Epithelial cell of prostate (primary cell): ENCODE data around the gene TMBIM1.
A peak's percentile ranks its signal among the peaks of the same experiment; 100 is the strongest.

Source experiments
- DNase-seq: peaks from one replicate; pipeline ENCODE4 v3.0.0-alpha.2; 2011; ENCODE audit warnings: low read depth, low spot score
- H3K27ac ChIP-seq: fragments of 450-650 bp; 2 replicates; pipeline ENCODE4 v1.5.1; 2017; ENCODE audit warnings: mild to moderate bottlenecking

TMBIM1 gene

GRCh38 chr2:218294430-218295022, 2.2 kb upstream of the TMBIM1 start:
- H3K27ac ChIP-seq = peak overlapping the region; percentile 99
- no peak for DNase-seq

GRCh38 chr2:218293715-218294429, 1.6 kb upstream of the TMBIM1 start:
- peak overlapping the region; percentile 99 for H3K27ac ChIP-seq
- DNase-seq = no peak

GRCh38 chr2:218291318-218292047, 820 bp downstream of the TMBIM1 start:
- DNase-seq = no peak

GRCh38 chr2:218290316-218291261, 1.7 kb downstream of the TMBIM1 start:
- H3K27ac ChIP-seq = peak overlapping the region; percentile 99
- no peak for DNase-seq

More at GRCh38 chr2:218291318-218292047, 820 bp downstream of the TMBIM1 start:
- peak overlapping the region; percentile 99 for H3K27ac ChIP-seq

- no peak for DNase-seq
Measured at GRCh38 chr2:218289639-218290315, 2.5 kb downstream of the TMBIM1 start.

GRCh38 chr2:218286570-218287459, 5.5 kb downstream of the TMBIM1 start:
- H3K27ac ChIP-seq = peak overlapping the region; percentile 99
- peak; percentile 94 for DNase-seq

More at GRCh38 chr2:218289639-218290315, 2.5 kb downstream of the TMBIM1 start:
- H3K27ac ChIP-seq = peak overlapping the region; percentile 99

GRCh38 chr2:218285604-218286003, 6.7 kb downstream of the TMBIM1 start:
- peak overlapping the region; percentile 99 for H3K27ac ChIP-seq
- DNase-seq = no peak

- no peak for DNase-seq
- H3K27ac ChIP-seq = peak overlapping the region; percentile 99
Measured at GRCh38 chr2:218284106-218284811, 8.0 kb downstream of the TMBIM1 start.

- H3K27ac ChIP-seq = peak overlapping the region; percentile 99
Measured at GRCh38 chr2:218282173-218282991, 9.9 kb downstream of the TMBIM1 start.

GRCh38 chr2:218281449-218281848, 10.9 kb downstream of the TMBIM1 start:
- DNase-seq = no peak
- peak overlapping the region; percentile 99 for H3K27ac ChIP-seq

More at GRCh38 chr2:218282173-218282991, 9.9 kb downstream of the TMBIM1 start:
- no peak for DNase-seq

GRCh38 chr2:218280260-218280870, 11.9 kb downstream of the TMBIM1 start:
- DNase-seq = no peak
- H3K27ac ChIP-seq = peak overlapping the region; percentile 99

- no peak for DNase-seq
- peak overlapping the region; percentile 99 for H3K27ac ChIP-seq
Measured at GRCh38 chr2:218278531-218279360, 13.6 kb downstream of the TMBIM1 start.

GRCh38 chr2:218277921-218278320, 14.4 kb downstream of the TMBIM1 start:
- DNase-seq = no peak
- H3K27ac ChIP-seq = peak overlapping the region; percentile 99

- H3K27ac ChIP-seq = peak overlapping the region; percentile 99
- DNase-seq = no peak
Measured at GRCh38 chr2:218276986-218277755, 15.1 kb downstream of the TMBIM1 start.
